Activated T-helper 9 cell treated with anti-CD3 and anti-CD28 coated beads, Interleukin-2, amount 50 U/mL, for 16 hours (primary cell): ENCODE results near the gene TOR1A.
"Not testable (repeated sequence)": the region's sequence is repeated elsewhere in the genome, so short reads cannot be mapped to it uniquely, and the experiment has no call there.

Source experiments
- DNase-seq: peaks from one replicate; pipeline ENCODE4 v3.0.0-alpha.2; 2020; ENCODE audit warnings: low read depth

Gene TOR1A

DNA sequence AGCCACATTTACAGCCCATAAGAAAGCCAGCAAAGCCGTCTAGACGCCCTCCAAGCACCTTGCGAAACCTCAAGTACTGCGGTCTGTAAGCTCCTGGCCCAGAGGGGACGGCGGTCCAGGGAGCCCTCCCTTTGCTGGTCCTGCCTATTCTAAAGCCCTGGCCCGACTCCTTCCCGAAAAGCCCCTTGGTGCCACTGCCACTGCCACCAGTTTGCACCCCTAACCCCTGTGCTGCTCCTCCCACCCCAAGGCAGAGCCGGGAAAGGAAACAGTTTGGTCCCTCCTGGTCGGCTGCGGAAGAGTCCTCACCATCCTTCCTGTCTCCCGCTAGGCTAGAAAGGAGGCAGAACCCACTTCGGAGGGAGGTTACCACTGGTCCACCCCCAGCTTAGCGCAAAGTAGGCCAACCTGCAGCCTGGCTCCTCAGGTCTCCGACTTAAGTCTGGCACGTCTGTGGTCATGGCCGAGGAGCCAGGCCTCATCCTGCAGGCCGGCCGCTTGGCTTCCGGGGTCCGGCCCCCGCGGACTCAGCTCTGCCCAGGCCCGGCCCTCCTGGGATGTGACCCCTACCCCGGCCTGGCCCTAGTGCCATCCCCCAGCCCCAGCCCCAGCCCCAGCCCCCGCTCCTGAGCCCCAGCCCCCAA, 916 bp downstream of the TOR1A start:
- no peak for DNase-seq

DNA sequence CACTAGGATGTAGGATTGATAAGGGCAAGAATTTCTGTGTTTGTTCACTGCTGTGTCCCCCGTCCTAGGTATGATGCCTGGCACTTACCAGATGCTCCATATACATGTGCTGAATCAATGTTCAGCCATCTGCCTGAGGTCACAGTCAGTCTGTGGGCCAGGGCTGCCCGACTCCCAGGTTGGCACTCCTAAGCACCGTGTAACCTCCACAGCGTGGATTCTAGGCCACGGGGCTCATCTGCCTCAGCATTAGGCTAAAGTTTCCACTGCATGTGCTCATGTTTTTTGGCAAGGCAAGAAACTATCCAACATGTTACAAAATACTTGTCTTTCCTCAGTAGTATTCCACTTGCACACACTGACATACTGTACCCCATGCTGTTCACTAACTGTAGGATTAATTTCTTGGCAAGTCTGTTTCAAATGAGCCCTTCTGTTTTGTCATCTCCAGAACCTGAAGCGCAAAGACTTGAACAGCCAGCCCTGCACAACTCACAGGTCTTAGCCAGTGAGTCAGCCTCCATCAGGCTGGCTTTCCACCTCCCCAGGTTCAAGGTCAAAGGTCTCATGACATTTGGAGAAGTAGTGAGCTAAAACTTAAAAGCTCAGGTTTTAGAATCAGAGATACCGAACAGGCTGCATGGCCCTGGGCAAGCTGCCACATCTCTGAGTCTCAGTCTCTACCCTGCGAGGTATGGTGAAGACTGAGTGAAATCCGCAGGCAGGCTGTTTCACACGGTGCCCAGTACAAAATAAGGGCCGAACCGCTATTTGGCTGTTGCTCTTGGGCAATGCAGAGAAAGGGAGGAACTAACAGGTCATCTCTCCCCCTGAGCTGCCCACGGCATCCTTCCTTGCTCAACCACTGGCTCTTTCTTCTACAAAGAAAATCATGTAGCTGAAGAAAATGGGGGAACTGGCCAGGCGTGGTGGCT, 7.2 kb downstream of the TOR1A start:
- DNase-seq: no peak

DNA sequence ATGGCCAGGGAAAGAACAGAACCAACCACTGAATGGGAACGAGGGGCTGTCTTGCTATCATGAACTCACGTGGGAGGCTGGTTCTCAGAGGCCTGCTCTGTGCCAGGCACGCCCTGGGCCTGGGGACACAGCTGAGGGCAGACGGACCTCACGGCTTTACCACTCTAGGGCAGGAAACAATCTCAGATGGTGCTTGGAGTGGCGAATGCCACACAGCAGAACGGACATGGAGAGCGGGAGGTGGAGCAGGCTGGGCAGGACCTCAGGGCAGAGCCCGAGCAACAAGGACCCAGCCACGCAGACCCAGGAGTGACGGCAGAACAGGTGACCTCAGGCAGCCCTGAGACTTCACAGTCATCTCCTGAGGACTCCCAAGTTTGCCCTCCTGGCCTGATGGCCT, 8.7 kb downstream of the TOR1A start:
- DNase-seq: no peak

DNA sequence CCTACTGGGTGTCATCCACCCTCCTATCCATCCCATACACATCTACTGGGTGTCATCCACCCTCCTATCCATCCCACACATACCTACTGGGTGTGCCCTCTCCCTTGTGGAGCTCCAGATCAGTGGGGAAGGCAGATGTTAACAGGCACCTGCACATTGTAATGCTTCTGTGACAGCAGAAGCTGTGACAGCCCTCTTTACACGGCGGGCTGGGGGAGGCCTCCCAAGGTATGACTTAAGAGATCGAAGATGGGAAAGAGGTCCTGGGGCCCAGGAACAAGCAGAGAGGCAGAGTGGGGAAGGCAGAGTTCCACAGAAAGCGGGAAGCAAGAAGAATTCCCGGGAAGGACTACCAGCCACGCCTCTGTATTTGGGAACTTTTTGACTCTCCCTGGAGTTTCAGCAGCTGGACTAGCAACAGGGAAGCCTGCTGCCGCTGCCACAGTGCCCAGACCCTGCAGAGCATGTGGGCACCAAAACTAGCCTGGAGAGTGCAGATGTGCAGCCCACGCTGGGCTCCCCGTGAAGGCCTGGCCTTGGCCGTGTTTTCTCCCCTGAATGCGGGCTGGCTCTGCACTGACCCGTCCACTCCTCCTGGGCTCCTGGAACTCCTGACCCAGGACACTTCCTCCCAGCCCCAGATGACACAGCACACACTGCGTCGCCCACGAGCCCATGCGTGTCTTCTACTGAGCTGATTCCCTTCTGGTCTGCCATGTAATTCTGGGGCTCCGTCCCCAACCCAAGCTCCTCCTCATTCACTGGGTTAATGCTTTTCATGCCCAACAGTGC, 9.3 kb downstream of the TOR1A start:
- no peak for DNase-seq

DNA sequence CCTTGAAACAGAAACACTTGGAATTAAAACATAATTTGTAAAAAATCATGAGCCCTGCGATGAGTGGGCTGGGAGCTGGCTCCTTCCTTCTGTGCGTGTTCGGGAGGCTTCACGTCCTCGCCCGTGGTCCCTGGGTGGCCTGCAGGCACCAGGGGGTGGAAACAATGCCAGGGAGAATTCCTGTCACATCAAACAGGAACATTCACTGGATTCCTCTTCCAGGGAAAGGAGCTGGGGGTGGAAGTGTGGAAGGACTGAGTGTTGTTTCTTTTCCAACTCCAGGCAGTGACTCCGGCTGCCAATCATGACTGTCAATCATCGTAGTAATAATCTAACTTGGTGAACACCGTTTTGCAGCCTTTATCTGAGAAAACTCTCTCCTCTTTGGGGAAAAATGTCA, 10.3 kb downstream of the TOR1A start:
- no peak for DNase-seq

DNA sequence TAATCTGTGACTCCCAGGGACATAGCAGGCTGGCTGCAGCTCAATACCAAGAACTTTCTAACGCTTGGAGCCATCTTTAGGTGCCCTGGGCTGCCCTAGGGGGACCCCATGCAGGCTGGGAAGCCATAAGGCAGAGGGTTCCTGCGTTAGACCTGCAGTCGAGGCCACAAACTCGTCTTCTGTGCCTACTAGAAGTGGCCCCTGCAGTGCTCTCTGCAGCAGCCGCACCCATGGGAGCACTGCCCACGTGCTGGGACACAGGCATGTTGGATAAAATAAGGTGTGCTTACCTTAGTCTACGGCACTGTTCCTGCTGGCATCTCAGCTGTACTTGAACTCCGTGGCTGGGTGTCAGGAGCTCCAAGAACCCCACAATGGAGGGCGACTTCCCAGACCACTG, 11.6 kb downstream of the TOR1A start:
- no peak for DNase-seq

DNA sequence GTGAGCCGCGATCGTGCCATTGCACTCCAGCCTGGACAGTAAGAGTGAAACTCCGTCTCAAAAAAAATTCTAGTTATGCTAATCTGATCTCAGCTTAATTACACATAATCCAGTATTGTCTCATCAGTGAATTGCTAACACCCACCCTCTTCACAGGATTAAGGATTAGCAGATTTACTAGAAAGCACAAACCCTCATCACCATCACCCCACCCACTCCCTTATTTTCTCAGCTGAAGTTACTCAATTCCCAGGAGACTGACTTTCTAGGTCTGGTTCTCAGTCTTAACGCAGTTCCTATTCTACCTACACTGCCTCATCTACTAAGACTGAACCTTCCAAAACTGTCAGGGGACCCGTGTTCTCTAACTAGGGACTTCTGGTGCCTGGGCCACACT, 12.0 kb downstream of the TOR1A start:
- DNase-seq: no peak

DNA sequence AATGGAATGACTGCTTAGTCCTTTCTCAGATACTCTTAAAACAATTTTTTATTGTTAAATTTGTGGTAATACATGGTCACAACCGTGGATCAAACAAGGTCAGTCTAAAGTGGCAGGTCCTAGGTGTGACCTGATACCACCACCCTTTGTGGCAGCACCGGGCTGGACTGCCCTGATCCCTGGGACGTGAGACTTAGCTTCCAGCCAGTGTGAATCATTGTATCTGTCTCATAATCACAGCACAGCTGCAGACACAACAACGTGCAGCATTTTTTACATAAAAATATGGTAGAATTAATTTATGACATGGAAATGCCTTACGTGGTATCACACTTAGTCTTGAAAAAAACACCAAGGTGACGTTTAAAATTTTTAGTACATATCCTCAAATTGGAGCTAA, 13.1 kb downstream of the TOR1A start:
- DNase-seq: no peak

DNA sequence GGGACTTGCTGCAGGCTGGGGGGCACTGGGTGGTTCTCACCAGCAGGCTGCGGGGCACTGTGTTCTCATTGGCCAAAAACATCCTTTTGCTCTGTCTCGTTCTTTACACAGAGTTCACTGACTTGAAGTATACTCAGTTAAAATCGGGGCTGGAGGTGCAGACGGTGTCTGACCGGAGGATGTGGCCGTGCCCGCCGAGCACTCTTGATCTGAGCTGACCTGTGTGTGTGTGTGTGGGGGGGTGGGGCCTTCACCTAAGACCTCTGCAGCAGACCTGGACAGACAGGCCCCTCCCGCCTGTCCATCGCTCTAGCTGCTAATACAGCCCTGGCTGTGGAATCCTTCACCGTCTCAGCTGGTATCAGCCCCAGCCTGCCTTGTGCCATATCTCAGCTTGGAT, 13.8 kb downstream of the TOR1A start:
- DNase-seq: no peak

DNA sequence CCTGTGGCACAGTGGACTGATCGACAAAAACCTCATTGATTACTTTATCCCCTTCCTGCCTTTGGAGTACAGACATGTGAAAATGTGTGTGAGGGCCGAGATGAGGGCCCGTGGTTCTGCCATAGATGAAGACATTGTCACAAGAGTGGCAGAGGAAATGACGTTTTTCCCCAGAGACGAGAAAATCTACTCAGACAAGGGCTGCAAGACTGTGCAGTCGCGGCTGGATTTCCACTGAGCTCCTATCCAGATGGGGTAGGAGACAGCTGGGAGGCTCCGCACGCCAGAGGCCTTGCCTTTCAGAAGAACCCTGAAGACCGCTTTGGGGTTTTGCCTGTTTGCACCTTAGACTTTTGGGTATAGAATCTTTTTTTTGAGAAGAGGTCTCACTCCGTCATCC, 14.6 kb downstream of the TOR1A start:
- no peak for DNase-seq

DNA sequence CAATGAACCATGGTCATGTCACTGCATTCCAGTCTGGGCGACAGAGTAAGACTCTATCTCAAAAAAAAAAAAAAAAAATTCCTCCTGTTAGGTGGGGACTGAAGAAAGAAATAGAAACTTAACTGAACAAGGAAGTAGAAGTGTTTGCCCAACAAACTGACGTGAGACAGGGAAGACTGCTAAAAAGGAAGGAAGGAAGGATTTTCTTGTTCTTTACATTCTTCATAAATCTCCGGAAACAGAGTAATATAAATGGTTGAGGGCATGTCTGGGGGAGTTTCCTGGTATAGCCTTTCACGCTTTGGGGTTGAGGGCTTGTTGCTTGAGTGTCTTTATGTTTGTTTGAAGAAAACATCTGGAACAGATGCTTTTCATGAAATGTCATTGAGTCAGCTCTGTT, 17.9 kb downstream of the TOR1A start:
- no peak for DNase-seq

DNA sequence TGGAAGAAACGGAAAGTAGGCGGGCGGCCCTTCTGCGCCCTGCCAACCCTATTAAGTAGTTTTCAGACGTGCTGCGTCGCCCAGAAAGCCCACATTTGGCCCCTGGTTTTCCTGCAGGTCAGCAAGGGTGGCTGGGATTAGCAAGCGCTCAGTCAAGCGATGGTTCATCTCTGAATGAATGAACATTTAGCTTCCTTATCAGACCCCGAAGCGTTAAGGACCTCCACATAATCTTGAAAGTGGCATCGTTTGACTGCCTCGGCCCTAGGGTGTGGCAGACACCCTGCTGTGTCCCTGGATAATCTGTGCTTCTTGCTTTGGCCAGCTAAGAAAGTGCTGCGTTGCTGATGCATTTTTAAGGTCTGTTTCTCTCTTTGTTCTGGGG, 20.3 kb downstream of the TOR1A start:
- no peak for DNase-seq

DNA sequence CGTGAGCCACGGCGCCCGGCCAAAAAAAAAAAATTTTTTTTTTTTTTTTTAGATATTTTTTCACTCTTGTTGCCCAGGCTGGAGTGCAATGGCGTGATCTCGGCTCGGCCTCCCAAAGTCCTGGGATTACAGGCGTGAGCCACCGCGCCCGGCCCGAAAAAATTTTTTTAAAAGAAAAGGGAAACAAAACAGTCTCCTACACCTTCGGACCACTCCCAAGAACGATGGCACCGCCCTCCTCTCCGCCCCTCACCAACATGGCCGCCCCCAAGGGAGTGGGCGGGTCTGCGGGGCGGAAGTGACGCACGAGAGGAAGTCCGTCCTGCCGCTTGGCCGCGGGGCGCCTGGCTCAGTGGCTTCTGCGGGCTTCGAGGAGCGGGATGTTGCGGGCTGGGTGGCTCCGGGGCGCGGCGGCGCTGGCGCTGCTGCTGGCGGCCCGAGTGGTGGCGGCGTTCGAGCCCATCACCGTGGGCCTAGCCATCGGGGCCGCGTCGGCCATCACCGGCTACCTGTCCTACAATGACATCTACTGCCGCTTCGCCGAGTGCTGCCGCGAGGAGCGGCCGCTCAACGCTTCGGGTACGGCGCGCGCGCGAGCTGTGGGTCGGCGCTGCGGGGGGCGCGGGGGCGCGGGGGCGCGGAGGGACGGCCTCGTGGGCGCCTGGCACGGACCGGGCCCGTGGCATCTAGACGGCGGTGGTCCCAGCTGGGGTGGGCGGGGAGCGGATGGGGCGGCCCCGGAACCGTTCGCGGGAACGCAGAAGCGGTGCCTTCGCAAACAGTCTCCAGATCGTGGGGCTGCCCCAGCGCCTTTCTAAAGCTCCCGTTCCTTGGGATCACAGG, 20.9 kb downstream of the TOR1A start, which contains the start of gene TOR1B:
Gene TOR1B (plus strand): TSS at position 352 of the 843 bp plus-strand sequence. CDS start 29 bp downstream, at position 381.
- peak; percentile 88 for DNase-seq

DNA sequence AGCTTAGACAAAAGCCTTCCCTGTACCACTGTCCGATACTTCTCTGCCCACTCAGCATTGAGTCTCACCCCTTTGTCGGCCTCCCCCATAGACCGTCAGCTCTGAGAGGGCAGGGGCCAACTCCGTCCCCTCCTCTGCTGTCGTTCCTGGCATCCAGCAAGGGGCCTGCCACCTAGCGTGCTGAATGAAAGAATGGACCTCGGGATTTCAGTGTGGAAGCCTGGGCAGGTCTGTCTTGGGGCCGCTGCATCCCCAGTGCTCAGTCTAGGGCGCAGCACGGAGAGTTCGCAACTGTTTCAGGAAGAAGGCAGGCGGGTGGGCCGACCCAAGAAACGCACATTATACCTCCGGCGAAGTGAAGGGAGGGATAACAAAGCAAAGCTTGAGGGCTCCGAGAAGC, 22.4 kb downstream of the TOR1A start:
- DNase-seq: no peak

DNA sequence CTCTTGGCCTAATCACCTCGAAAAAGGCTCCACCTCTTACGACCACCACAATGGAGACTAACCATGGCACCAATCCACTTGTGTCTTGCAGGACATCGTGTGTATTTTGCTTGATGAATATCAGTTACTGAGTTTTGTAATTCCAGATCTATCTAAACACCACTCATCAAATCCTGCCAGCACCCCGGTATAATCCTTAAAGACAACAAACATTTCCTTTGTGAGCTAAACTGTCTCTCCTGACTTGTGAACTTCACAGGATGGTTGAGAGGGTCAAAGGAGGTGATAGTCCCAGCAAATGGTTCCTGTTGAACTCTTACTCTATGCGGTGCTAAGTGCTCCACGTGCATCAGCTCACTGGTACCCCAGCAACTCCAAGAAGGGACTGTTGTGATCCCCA, 25.0 kb downstream of the TOR1A start:
- DNase-seq: no peak

DNA sequence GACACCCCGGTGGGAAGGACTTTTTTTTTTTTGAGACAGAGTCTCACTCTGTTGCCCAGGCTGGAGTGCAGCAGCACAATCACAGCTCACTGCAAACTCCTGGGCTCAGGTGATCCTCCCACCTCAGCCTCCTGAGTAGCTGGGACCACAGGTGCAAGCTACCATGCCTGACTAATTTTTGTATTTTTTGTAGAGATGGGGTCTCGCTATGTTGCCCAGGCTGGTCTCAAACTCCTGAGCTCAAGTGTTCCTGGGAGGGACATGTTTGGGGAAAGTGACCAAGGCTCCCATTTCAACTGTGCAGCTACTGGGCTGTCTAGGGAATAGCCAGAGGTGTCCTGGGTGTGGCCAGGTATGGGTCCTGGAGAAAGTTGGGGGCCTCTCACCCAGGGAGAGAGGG, 27.9 kb downstream of the TOR1A start:
- not testable (repeated sequence) for DNase-seq

DNA sequence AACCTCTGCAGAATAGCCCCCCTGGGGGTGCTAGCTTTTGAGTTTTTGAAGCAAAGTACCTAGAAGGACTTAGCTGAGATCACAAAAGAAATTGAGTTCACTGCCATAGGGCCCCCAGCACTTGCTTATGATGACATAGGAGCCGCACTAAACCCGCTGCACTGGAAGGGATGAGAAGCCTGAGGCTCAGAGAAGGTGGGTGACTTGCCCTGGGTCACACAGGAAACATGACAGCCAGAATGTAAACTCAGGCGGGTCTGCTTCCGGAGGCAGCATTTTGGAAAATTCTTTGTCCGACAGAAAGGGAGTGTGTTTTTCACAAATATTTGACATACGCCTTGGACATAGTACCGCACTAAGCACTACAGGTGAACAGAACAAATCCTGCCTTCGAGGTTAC, 29.4 kb downstream of the TOR1A start:
- no peak for DNase-seq

DNA sequence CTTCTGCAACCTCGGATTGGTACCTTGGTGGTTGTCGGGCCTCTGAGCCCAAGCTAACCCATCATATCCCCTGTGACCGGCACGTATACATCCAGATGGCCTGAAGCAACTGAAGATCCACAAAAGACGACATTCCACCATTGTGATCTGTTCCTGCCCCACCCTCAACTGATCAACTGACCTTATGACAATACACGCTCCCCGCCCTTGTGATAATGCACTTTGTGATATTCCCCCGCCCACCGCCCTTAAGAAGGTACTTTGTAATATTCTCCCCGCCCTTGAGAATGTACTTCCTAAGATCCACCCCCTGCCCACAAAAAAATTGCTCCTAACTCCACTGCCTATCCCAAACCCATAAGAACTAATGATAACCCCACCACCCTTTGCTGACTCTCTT, 37.5 kb downstream of the TOR1A start:
- no peak for DNase-seq

DNA sequence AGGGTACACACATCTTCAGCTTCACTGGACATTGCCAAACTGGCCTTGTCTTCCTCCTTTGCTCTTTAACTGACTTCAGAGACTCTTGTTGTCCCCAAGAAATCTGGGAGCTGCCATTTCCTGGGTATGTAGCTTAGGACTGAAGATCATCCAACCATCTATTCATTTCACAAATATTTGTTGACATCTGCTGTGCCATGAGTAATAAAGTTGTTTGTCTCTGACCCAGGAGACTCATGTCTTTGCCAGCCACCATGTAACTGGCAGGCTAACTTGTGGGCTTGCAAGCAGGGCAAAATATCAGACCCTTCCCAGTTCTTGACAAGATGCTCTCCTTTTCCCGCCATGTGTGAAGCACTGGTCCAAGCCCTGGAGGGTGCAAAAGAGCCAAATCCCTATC, 38.1 kb downstream of the TOR1A start:
- no peak for DNase-seq

DNA sequence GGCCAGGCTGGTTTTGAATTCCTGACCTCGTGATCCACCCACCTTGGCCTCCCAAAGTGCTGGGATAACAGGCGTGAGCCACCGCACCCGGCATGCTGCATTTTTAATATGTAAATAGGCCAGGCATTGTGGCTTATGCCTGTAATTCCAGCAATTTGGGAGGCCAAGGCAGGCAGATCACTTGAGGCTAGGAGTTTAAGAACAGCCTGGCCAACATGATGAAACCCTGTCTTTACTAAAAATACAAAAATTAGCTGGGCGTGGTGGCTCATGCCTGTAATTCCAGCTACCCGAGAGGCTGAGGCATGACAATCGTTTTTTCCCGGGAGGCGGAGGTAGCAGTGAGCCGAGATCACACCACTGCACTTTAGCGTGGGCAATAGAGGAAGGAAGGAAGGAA, 39.0 kb downstream of the TOR1A start:
- not testable (repeated sequence) for DNase-seq

DNA sequence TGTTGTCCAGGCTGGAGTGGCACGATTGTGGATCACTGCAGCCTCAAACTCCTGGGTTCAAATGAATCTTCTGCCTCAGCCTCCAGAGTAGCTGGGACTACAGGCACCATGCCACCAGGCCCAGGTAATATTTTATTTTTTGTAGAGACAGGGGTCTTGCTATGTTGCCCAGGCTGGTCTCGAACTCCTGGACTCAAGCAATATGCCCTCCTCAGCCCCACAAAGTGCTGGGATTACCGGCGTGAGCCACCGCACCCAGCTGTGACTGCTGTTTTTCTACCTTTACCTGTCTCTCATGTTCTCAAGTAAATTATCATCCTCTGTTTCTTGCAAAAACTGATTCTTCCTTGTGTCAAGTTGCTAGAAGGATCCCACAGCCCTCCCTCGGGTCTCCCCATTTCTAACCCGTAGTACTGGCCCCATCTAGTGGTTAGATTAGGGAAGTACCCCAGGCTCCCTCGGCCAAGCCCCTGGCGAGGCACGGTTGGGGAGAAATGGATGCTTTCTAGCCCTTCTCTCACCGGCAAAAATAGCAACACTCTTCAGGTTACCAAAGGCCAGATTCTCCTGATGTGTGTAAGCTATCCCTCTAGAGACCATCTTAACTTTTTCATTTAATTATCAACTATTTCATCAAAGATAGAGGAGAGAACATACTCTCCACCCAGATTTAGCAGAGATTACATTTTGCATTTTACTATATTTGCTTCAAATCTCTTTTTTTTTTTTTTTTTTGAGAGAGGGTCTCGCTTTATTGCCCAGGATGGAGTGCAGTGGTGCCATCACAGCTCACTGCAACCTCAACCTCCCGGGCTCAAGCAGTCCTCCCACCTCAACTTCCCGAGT, 40.2 kb downstream of the TOR1A start:
- DNase-seq: peak; percentile 49
